Measurements from ENCODE around the gene ZNF540.

Gene ZNF540

GRCh38 chr19:37594304-37594981, at the start of gene ZNF540, which contains the start of gene ZNF571:
ZNF540 (plus strand) TSS chr19:37594876; CDS start chr19:37598448, 3,572 bp downstream.
ZNF571 (minus strand) TSS chr19:37594792; CDS start chr19:37586676, 8,116 bp downstream.
- peak within 1 kb of the TSS; percentile 19; the same call in 1 of the 2 replicates for H3K9ac ChIP-seq
- no peaks in the 10 kb centered on the region for H3K79me2 ChIP-seq (ENCODE audit: insufficient read depth, low read depth)
- peak within 1 kb of the TSS; percentile 90 for H2AFZ ChIP-seq (ENCODE audit: low read depth)
- peak within 1 kb of the TSS; percentile 17; the same call in 1 of the 2 replicates for H3K27ac ChIP-seq
- no peaks in the 10 kb centered on the region for H4K20me1 ChIP-seq (ENCODE audit: insufficient read depth)
- peak within 1 kb of the TSS; percentile 50 for H3K4me2 ChIP-seq
- no peak for TF ChIP-seq CTCF (conservative IDR thresholded peaks at IDR 0.05; ENCODE audit: low read depth, low read length)
- H3K4me1 ChIP-seq (ENCODE audit: low read depth, poor library complexity, severe bottlenecking), result no peaks in the 10 kb centered on the region
- no peaks in the 10 kb centered on the region for H3K36me3 ChIP-seq (ENCODE audit: insufficient read depth)
- no peaks in the 10 kb centered on the region for H3K27me3 ChIP-seq (ENCODE audit: insufficient read depth, low read depth)
- peak within 1 kb of the TSS; percentile 52 for H3K4me3 ChIP-seq (IDR thresholded peaks at IDR 0.05; ENCODE audit: insufficient read depth, low read depth, low read length)

- no peaks in the 10 kb centered on the region for H3K79me2 ChIP-seq (ENCODE audit: insufficient read depth, low read depth)
- no peak overlapping the region for H3K4me3 ChIP-seq (IDR thresholded peaks at IDR 0.05; ENCODE audit: insufficient read depth, low read depth, low read length)
Observed at GRCh38 chr19:37551129-37551993, 43.3 kb upstream of the ZNF540 start.

GRCh38 chr19:37563518-37563917, 31.2 kb upstream of the ZNF540 start:
- H3K9ac ChIP-seq, result no peak overlapping the region
- H3K4me3 ChIP-seq (IDR thresholded peaks at IDR 0.05; ENCODE audit: insufficient read depth, low read depth, low read length), result no peak overlapping the region
- no peaks in the 10 kb centered on the region for H4K20me1 ChIP-seq (ENCODE audit: insufficient read depth)
- no peak overlapping the region for H2AFZ ChIP-seq (ENCODE audit: low read depth)
- no peaks in the 10 kb centered on the region for H3K79me2 ChIP-seq (ENCODE audit: insufficient read depth, low read depth)
- H3K4me2 ChIP-seq, result no peak overlapping the region
- no peaks in the 10 kb centered on the region for H3K4me1 ChIP-seq (ENCODE audit: low read depth, poor library complexity, severe bottlenecking)
- no peaks in the 10 kb centered on the region for H3K27me3 ChIP-seq (ENCODE audit: insufficient read depth, low read depth)
- no peak overlapping the region for H3K27ac ChIP-seq
- H3K36me3 ChIP-seq (ENCODE audit: insufficient read depth), result no peaks in the 10 kb centered on the region
- no peak for TF ChIP-seq CTCF (conservative IDR thresholded peaks at IDR 0.05; ENCODE audit: low read depth, low read length)

More at GRCh38 chr19:37551129-37551993, 43.3 kb upstream of the ZNF540 start:
- H3K27ac ChIP-seq, result no peak overlapping the region
- no peak for TF ChIP-seq CTCF (conservative IDR thresholded peaks at IDR 0.05; ENCODE audit: low read depth, low read length)
- no peaks in the 10 kb centered on the region for H3K27me3 ChIP-seq (ENCODE audit: insufficient read depth, low read depth)
- H3K4me1 ChIP-seq (ENCODE audit: low read depth, poor library complexity, severe bottlenecking), result no peaks in the 10 kb centered on the region
- H3K4me2 ChIP-seq, result no peak overlapping the region
- no peak overlapping the region for H2AFZ ChIP-seq (ENCODE audit: low read depth)
- H3K9ac ChIP-seq, result no peak overlapping the region
- no peaks in the 10 kb centered on the region for H4K20me1 ChIP-seq (ENCODE audit: insufficient read depth)
- no peaks in the 10 kb centered on the region for H3K36me3 ChIP-seq (ENCODE audit: insufficient read depth)

GRCh38 chr19:37564624-37565369, 29.9 kb upstream of the ZNF540 start:
- Histone ChIP-seq H3K4me2 (no peak overlapping the region), H3K27me3 (ENCODE audit: insufficient read depth, low read depth) (no peaks in the 10 kb centered on the region), H3K9ac (no peak overlapping the region), H2AFZ (ENCODE audit: low read depth) (no peak overlapping the region), H3K4me3 (IDR thresholded peaks at IDR 0.05; ENCODE audit: insufficient read depth, low read depth, low read length) (no peak overlapping the region), H3K79me2 (ENCODE audit: insufficient read depth, low read depth) (no peaks in the 10 kb centered on the region), H4K20me1 (ENCODE audit: insufficient read depth) (no peaks in the 10 kb centered on the region), H3K4me1 (ENCODE audit: low read depth, poor library complexity, severe bottlenecking) (no peaks in the 10 kb centered on the region), H3K27ac (no peak overlapping the region), H3K36me3 (ENCODE audit: insufficient read depth) (no peaks in the 10 kb centered on the region)
- no peak for TF ChIP-seq CTCF (conservative IDR thresholded peaks at IDR 0.05; ENCODE audit: low read depth, low read length)
